A673 (cell line): Measurements from ENCODE around the gene DOCK4.

Source experiments
- EZH2 ChIP-seq: fragments of 200-600 bp; sonication (generic); IDR thresholded peaks from 2 replicates; pipeline ENCODE4 v1.6.1; 2017; ENCODE audit warnings: borderline replicate concordance, low read depth, mild to moderate bottlenecking, mixed read lengths, antibody characterized with exemption, low read length; ENCODE audit not compliant: poor library complexity, severe bottlenecking
- TF ChIP-seq, protein P1 (sequence below): fragments of 300-800, 200-600 bp; sonication (generic); conservative IDR thresholded peaks from 2 replicates; pipeline ENCODE4 v1.5.1; 2017; ENCODE audit warnings: low read depth, mild to moderate bottlenecking, antibody characterized with exemption, low read length, moderate library complexity, mixed read lengths

DNA sequence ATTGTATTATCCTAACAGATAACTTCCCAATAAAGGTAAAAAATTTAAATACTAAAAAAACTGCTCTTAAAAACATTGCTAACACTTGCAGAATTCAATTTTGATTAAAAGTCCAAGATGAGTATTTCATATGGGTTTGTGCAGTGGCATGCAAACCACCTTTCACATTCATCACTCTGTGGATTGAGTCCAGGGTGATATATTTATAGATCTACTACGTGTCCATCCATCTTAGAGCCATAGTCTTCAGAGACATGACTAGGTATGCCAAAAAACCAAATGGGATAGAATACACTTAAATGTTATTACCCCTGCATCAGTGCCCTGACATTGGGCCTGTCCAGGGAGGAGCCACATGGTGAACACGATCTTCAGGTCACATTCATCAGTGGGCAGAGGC, 96.0 kb downstream of the DOCK4 start:
- TF ChIP-seq, protein P1, sequence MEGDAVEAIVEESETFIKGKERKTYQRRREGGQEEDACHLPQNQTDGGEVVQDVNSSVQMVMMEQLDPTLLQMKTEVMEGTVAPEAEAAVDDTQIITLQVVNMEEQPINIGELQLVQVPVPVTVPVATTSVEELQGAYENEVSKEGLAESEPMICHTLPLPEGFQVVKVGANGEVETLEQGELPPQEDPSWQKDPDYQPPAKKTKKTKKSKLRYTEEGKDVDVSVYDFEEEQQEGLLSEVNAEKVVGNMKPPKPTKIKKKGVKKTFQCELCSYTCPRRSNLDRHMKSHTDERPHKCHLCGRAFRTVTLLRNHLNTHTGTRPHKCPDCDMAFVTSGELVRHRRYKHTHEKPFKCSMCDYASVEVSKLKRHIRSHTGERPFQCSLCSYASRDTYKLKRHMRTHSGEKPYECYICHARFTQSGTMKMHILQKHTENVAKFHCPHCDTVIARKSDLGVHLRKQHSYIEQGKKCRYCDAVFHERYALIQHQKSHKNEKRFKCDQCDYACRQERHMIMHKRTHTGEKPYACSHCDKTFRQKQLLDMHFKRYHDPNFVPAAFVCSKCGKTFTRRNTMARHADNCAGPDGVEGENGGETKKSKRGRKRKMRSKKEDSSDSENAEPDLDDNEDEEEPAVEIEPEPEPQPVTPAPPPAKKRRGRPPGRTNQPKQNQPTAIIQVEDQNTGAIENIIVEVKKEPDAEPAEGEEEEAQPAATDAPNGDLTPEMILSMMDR = no peak
- TF ChIP-seq EZH2 = no peak
